Activated CD8-positive, alpha-beta memory T cell treated with anti-CD3 and anti-CD28 coated beads, Interleukin-2, amount 10 ng/mL, durations not matched to agents 7 days and 5 days (primary cell): ENCODE measurements around the gene TNFRSF8. TPM values are rescaled to one million over a fixed set of nuclear protein-coding genes. Genes with fewer than 3 reads are reported as not detected.
A peak's percentile ranks its signal among the peaks of the same experiment; 100 is the strongest.
"Not testable (repeated sequence)": the region's sequence is repeated elsewhere in the genome, so short reads cannot be mapped to it uniquely, and the experiment has no call there.

Experiments used
- ATAC-seq: fragments of 150-1000 bp; cut with Tn5 transposase; one replicate; pipeline ENCODE4 v1.10.0; 2021; ENCODE audit warnings: moderate library complexity
- CTCF ChIA-PET: fragments of 350-600 bp; sonication (Branson Sonifier 250); formaldehyde crosslinking; loops from one replicate; lab custom pipeline; 2021; ENCODE audit warnings: antibody characterized with exemption; lab: Charles Lee
- DNase-seq: peaks from one replicate; pipeline ENCODE4 v3.0.0-alpha.2; 2020
- H3K27ac Mint-ChIP-seq: one replicate; pipeline ENCODE4 v1.8.0; 2021; ENCODE audit warnings: mild to moderate bottlenecking, mixed read lengths
- H3K27me3 Mint-ChIP-seq: one replicate; pipeline ENCODE4 v1.8.0; 2021; ENCODE audit warnings: mixed read lengths
- H3K36me3 Mint-ChIP-seq: one replicate; pipeline ENCODE4 v1.8.0; 2021; ENCODE audit warnings: mild to moderate bottlenecking, mixed read lengths
- H3K4me1 Mint-ChIP-seq: one replicate; pipeline ENCODE4 v1.8.0; 2021; ENCODE audit warnings: mixed read lengths
- H3K4me3 Mint-ChIP-seq: one replicate; pipeline ENCODE4 v1.8.0; 2021; ENCODE audit warnings: mild to moderate bottlenecking, moderate library complexity, mixed read lengths
- H3K9me3 Mint-ChIP-seq: one replicate; pipeline ENCODE4 v1.8.0; 2022; ENCODE audit warnings: low read depth, mixed read lengths
- total RNA-seq, 2 experiments: library from RNA; stranded (reverse); gene quantifications; one replicate each; pipeline ENCODE4 v1.2.3, GENCODE V29; 2021

TNFRSF8 gene
- total RNA-seq, 2 experiments from 2014 or later: 3.8 to 14.8 TPM

GRCh38 chr1:12029720-12030339 is 33.3 kb upstream of the TNFRSF8 start:
- DNase-seq: no peak
- H3K4me1 Mint-ChIP-seq: no peaks in the 10 kb centered on the region
- peaks cover 25% of the 10 kb centered on the region for H3K36me3 Mint-ChIP-seq
- no peaks in the 10 kb centered on the region for H3K9me3 Mint-ChIP-seq
- no peak overlapping the region for H3K27ac Mint-ChIP-seq
- no peak overlapping the region for H3K4me3 Mint-ChIP-seq
- CTCF ChIA-PET: interaction anchor here (1.2 to 4.2 kb wide), 5 partner anchors 10 to 192 kb away, joined by 5 to 29 read pairs (median 7); partner anchors contain the start of gene MIIP
- no peaks in the 10 kb centered on the region for H3K27me3 Mint-ChIP-seq
- ATAC-seq: no peak

DNA sequence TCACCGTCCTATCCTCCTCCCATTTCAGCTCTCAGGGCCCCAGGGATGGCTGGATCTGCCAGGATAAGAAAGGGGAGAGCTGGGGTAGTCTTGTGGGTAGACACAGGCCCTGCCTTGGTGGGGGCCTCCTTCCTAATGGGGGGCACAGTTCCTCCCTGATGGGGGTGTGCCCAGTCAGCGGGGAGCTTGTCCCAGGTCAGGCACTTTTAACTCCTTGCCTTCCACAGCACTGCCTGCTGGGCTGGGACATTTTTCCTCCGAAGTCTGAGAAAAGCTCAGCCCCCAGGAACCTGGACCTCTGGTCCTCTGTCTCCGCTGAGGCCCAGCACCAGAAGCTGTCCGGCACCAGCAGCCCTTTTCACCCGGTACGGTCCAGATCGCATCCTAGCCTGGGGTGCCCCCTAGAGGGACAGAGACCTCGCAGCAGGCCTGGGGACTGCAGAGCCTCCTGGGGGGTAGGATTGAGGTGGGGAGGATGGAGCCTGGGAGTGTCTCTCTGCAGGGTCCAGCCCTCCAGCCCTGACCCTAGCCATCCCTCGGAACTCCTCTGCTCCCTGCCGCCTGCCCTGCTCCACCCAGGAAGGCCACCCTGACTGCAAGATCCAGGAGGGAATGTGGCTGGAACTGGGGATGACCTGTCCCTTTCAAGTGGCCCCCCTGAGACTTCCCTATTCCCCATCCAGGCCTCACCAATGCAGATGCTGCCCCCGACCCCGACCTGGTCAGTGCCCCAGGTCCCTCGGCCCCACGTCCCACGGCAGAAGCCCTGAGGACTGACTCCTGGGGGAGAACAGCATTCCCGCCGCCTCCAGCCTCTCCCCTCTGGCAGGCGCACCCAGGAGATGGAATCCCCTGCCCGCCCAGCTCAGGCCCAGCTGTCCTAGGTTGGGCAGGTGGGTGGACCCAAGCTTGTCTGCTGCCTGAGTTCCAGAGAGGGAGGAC is 31.8 kb upstream of the TNFRSF8 start:
- Mint-ChIP-seq H3K27ac (no peak overlapping the region), H3K27me3 (no peaks in the 10 kb centered on the region), H3K4me1 (peaks cover 2% of the 10 kb centered on the region), H3K4me3 (no peak overlapping the region), H3K36me3 (peaks cover 15% of the 10 kb centered on the region), H3K9me3 (no peaks in the 10 kb centered on the region)
- CTCF ChIA-PET: interaction anchor here (0.7 to 4.2 kb wide), 13 partner anchors 8 to 193 kb away, joined by 3 to 29 read pairs (median 4); partner anchors contain the start of gene MIIP
- ATAC-seq (peak; percentile 79), DNase-seq (peak; percentile 68)

GRCh38 chr1:12032161-12032621 is 30.9 kb upstream of the TNFRSF8 start:
- Mint-ChIP-seq H3K4me1 (peaks cover 2% of the 10 kb centered on the region), H3K36me3 (peaks cover 9% of the 10 kb centered on the region), H3K27ac (no peak overlapping the region), H3K4me3 (no peak overlapping the region), H3K27me3 (no peaks in the 10 kb centered on the region), H3K9me3 (no peaks in the 10 kb centered on the region)
- ATAC-seq (no peak), DNase-seq (no peak)
- CTCF ChIA-PET: interaction anchor here (1.0 to 4.2 kb wide), 6 partner anchors 13 to 194 kb away, joined by 3 to 29 read pairs (median 6); partner anchors contain the start of gene MIIP

DNA sequence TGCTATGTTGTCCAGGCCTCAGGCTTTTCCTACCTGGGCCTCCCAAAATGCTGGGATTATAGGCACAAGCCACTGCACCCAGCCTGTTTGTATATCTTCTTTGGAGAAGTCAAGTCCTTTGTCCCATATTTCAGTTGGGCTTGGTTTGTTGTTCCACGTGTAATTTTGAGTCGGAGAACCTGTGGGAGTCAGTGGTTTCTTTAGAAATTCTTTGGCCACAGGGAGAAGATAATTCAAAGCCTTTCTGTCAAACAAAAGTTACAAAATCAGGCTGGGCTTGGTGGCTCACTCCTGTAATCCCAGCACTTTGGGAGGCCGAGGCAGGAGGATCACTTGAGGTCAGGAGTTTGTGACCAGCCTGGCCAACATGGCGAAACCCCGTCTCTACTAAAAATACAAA is 29.7 kb upstream of the TNFRSF8 start:
- H3K27ac Mint-ChIP-seq, H3K4me1 Mint-ChIP-seq, DNase-seq, H3K27me3 Mint-ChIP-seq, H3K4me3 Mint-ChIP-seq, H3K9me3 Mint-ChIP-seq, CTCF ChIA-PET, H3K36me3 Mint-ChIP-seq, ATAC-seq: not testable (repeated sequence)

- peaks cover 2% of the 10 kb centered on the region for H3K27me3 Mint-ChIP-seq
- no peak for DNase-seq
- no peak for ATAC-seq
- peaks cover 13% of the 10 kb centered on the region for H3K4me1 Mint-ChIP-seq
- CTCF ChIA-PET: no interaction called here
- H3K36me3 Mint-ChIP-seq: no peaks in the 10 kb centered on the region
- no peak overlapping the region for H3K27ac Mint-ChIP-seq
- H3K9me3 Mint-ChIP-seq: no peaks in the 10 kb centered on the region
- no peak overlapping the region for H3K4me3 Mint-ChIP-seq
These were observed 28.7 kb upstream of the TNFRSF8 start for GRCh38 chr1:12034381-12034801.

GRCh38 chr1:12035312-12035711 is 27.8 kb upstream of the TNFRSF8 start:
- CTCF ChIA-PET: interaction anchor here (1.0 to 1.2 kb wide), 2 partner anchors 14 to 49 kb away, joined by 3 read pairs; no protein-coding TSS in a partner anchor
- no peak for ATAC-seq
- H3K4me3 Mint-ChIP-seq: no peak overlapping the region
- no peaks in the 10 kb centered on the region for H3K36me3 Mint-ChIP-seq
- peaks cover 2% of the 10 kb centered on the region for H3K27me3 Mint-ChIP-seq
- H3K27ac Mint-ChIP-seq: no peak overlapping the region
- H3K4me1 Mint-ChIP-seq: peaks cover 16% of the 10 kb centered on the region
- DNase-seq: no peak
- H3K9me3 Mint-ChIP-seq: no peaks in the 10 kb centered on the region

DNA sequence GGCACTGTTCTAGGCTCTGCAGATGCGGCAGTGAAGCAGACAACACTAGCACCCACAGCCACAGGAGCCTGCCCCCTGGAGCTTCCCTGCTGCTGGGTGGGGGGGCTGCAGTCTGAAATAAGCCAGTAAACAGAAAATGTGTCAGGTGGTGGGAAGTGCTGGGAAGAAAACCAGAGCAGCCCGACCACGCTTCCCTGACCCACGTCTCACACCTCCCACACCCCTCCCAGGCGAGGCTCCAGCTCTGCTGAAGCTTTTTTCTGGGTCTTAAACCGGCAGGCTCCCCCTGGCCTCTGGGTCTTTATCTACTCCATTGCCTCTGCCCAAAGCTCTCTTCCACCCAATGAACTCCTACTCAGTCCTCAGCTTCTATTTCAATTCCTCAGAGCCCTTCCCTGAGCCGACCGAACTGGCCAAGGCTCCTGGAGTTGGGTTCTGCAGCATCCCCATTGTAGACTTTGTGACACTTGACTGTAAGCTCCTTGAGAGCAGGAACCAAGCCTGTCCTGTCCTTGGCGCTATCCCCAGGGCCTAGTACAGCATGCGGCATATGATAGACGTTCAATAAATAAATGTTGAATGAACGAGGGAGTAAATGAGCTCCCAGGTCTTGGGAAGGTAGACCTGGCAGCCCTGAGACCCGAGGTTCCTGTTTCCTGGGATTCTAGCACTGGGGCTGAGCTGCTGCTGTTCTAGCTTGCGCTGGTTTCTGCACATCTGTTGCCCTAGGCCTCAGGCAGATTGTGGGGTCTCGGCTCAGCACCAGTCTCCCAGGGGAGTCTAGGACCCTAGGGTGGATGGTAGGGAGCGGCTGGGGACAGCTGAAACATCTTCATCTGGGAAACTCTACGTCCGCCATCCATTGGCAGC is 25.4 kb upstream of the TNFRSF8 start:
- peaks cover 25% of the 10 kb centered on the region for H3K4me1 Mint-ChIP-seq
- no peak for DNase-seq
- CTCF ChIA-PET: interaction anchor here (1.0 to 1.6 kb wide), 6 partner anchors 13 to 199 kb away, joined by 3 to 4 read pairs (median 4); no protein-coding TSS in a partner anchor
- H3K36me3 Mint-ChIP-seq: no peaks in the 10 kb centered on the region
- no peak for ATAC-seq
- H3K27ac Mint-ChIP-seq: no peak overlapping the region
- H3K4me3 Mint-ChIP-seq: no peak overlapping the region
- H3K9me3 Mint-ChIP-seq: no peaks in the 10 kb centered on the region
- H3K27me3 Mint-ChIP-seq: peaks cover 2% of the 10 kb centered on the region

GRCh38 chr1:12038356-12039163 is 24.5 kb upstream of the TNFRSF8 start:
- CTCF ChIA-PET: interaction anchor here (1.0 to 2.0 kb wide), 7 partner anchors 8 to 200 kb away, joined by 3 to 7 read pairs (median 4); partner anchors contain the start of gene TNFRSF8

GRCh38 chr1:12039164-12039525 is 24.0 kb upstream of the TNFRSF8 start:
- DNase-seq (no peak), ATAC-seq (no peak)
- peaks cover 27% of the 10 kb centered on the region for H3K4me1 Mint-ChIP-seq
- CTCF ChIA-PET: interaction anchor here (1.0 to 2.0 kb wide), 6 partner anchors 8 to 124 kb away, joined by 3 to 7 read pairs (median 4); partner anchors contain the start of gene TNFRSF8
- no peak overlapping the region for H3K4me3 Mint-ChIP-seq
- H3K27ac Mint-ChIP-seq: no peak overlapping the region
- peaks cover 2% of the 10 kb centered on the region for H3K27me3 Mint-ChIP-seq
- H3K36me3 Mint-ChIP-seq: no peaks in the 10 kb centered on the region
- H3K9me3 Mint-ChIP-seq: no peaks in the 10 kb centered on the region

More at GRCh38 chr1:12038356-12039163, 24.5 kb upstream of the TNFRSF8 start:
- no peaks in the 10 kb centered on the region for H3K36me3 Mint-ChIP-seq
- H3K4me1 Mint-ChIP-seq: peaks cover 25% of the 10 kb centered on the region
- H3K27ac Mint-ChIP-seq: no peak overlapping the region
- H3K4me3 Mint-ChIP-seq: no peak overlapping the region
- no peaks in the 10 kb centered on the region for H3K9me3 Mint-ChIP-seq
- peaks cover 2% of the 10 kb centered on the region for H3K27me3 Mint-ChIP-seq
- DNase-seq: no peak
- no peak for ATAC-seq

- CTCF ChIA-PET: interaction anchor here (1.0 to 2.0 kb wide), 5 partner anchors 9 to 125 kb away, joined by 3 to 7 read pairs (median 3); partner anchors contain the start of gene TNFRSF8
These were observed 23.2 kb upstream of the TNFRSF8 start for GRCh38 chr1:12039824-12040456.

GRCh38 chr1:12040457-12041051 is 22.5 kb upstream of the TNFRSF8 start:
- H3K9me3 Mint-ChIP-seq: no peaks in the 10 kb centered on the region
- H3K4me3 Mint-ChIP-seq: no peak overlapping the region
- CTCF ChIA-PET: interaction anchor here (1.0 to 2.0 kb wide), 3 partner anchors 10 to 125 kb away, joined by 3 to 7 read pairs (median 3); no protein-coding TSS in a partner anchor
- DNase-seq (no peak), ATAC-seq (peak; percentile 73)
- H3K4me1 Mint-ChIP-seq: peaks cover 37% of the 10 kb centered on the region
- H3K27me3 Mint-ChIP-seq: peaks cover 14% of the 10 kb centered on the region
- no peaks in the 10 kb centered on the region for H3K36me3 Mint-ChIP-seq
- H3K27ac Mint-ChIP-seq: no peak overlapping the region

More at GRCh38 chr1:12039824-12040456, 23.2 kb upstream of the TNFRSF8 start:
- H3K9me3 Mint-ChIP-seq, DNase-seq, H3K4me3 Mint-ChIP-seq, H3K27ac Mint-ChIP-seq, ATAC-seq, H3K27me3 Mint-ChIP-seq, H3K36me3 Mint-ChIP-seq: not testable (repeated sequence)
- H3K4me1 Mint-ChIP-seq: peaks cover 35% of the 10 kb centered on the region
